Ectodermal cell (in vitro differentiated cells): ENCODE measurements around the gene UACA.

ENCODE experiments used
- H3K27ac ChIP-seq: 2 replicates; pipeline ENCODE4 v1.7.0; 2013; ENCODE audit warnings: mild to moderate bottlenecking, low read depth, low read length; ENCODE audit not compliant: insufficient read depth, poor library complexity, severe bottlenecking
- H3K27me3 ChIP-seq: 2 replicates; pipeline ENCODE4 v1.7.0; 2013; ENCODE audit warnings: mild to moderate bottlenecking, low read length; ENCODE audit not compliant: insufficient read depth, control insufficient read depth, poor library complexity, severe bottlenecking
- H3K36me3 ChIP-seq: one replicate; pipeline ENCODE4 v1.7.0; 2013; ENCODE audit warnings: low read length; ENCODE audit not compliant: control insufficient read depth, insufficient read depth
- H3K4me1 ChIP-seq: one replicate; pipeline ENCODE4 v1.7.0; 2013; ENCODE audit warnings: low read length; ENCODE audit not compliant: control insufficient read depth, insufficient read depth
- H3K4me3 ChIP-seq: 2 replicates; pipeline ENCODE4 v1.7.0; 2013; ENCODE audit warnings: low read depth, low read length, control low read depth; ENCODE audit not compliant: insufficient read depth
- H3K9me3 ChIP-seq: 2 replicates; pipeline ENCODE4 v1.7.0; 2013; ENCODE audit warnings: mild to moderate bottlenecking, low read length, moderate library complexity; ENCODE audit not compliant: control insufficient read depth
- WGBS, 2 experiments: methylation state at CpG; one replicate each; pipeline ENCODE4 v1.1.7; 2013; ENCODE audit warnings: missing lambda C conversion rate in 2 of 2; 5-methylcytosine and 5-hydroxymethylcytosine counted together

The UACA gene

DNA sequence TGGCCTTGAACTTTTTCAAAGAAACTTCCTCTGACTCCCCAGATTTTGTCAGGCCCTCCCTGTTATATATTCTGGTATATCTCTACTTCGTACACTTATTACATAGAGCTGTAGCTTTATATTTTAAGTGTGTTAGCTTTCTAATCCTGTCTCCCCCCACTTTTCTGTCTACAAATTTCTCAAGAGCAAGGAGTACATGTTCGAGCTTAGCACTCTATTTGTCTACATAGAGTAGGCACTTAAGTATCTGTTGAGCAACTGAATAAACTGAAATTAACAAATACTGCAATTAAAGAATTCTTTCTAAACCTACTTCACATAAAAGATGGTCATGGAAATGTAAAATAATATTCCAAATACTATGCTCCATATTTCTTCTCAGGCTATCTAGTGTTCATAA lies 39.4 kb downstream of the UACA start:
- Histone ChIP-seq H3K27ac (no peak overlapping the region), H3K27me3 (no peaks in the 10 kb centered on the region), H3K4me3 (no peak overlapping the region), H3K9me3 (no peaks in the 10 kb centered on the region), H3K36me3 (no peaks in the 10 kb centered on the region), H3K4me1 (no peaks in the 10 kb centered on the region)
- no CpG with 5 or more reads among the region's 2 CpGs for whole genome bisulfite sequencing, 2 experiments

DNA sequence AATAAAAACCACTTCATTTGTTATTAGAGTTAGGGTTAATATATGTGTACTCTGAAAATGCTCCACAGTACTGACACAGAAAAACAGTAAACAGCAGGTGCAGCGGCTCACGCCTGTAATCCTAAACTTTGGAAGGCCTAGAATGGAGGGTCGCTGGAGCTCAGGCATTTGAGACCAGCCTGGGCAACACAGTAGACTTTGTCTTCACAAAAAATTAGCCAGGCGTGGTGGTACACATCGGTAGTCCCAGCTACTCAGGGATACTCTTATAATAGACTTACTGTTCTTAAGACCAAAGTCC lies 40.3 kb downstream of the UACA start:
- H3K27ac ChIP-seq, result no peak overlapping the region
- H3K4me1 ChIP-seq, result no peaks in the 10 kb centered on the region
- H3K27me3 ChIP-seq, result no peaks in the 10 kb centered on the region
- H3K4me3 ChIP-seq, result no peak overlapping the region
- H3K9me3 ChIP-seq, result no peaks in the 10 kb centered on the region
- 86 to 90% methylated on average over 5 of the region's 5 CpGs for WGBS, 2 experiments
- H3K36me3 ChIP-seq, result no peaks in the 10 kb centered on the region

DNA sequence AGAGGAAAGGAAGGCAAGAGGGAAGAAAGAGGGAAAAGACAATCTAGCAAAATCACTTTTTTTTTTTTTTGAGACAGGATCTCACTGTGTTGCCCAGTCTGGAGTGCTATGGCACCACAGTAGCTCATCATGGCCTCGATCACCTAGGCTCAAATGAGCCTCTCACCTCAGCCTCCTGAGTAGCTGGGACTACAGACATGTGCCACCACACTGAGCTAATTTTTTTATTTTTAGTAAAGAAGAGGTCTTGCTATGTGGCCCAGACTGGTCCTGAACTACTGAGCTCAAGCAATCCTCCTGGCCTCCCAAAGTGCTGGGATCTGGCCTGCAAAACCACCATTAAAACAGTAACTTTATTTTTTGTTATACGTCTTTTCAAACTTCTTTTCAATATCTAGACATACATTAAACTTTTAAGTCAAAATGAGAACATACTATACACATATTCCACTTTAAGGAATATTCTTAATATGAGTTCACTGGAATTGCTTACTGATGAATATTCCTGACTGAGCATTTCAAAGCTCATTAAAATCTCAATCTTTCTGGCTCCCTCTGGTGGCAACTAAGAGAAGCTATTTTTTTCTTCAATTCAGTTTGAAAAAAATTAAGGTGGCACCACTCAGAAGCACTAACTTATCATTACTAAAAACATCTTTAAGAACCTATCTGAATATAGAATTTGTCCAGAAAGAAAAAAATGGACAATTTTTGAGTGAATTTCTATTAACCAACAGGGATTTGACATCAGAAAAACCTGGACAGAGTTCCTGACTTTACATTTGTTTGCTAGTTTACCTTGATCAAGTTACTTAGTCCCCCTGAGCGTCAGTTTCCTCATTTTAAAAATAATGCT lies 40.9 kb downstream of the UACA start:
- 87 to 89% methylated on average over 2 to 3 of the region's 3 CpGs for WGBS, 2 experiments
- Histone ChIP-seq H3K4me3 (no peak overlapping the region), H3K27ac (no peak overlapping the region)

DNA sequence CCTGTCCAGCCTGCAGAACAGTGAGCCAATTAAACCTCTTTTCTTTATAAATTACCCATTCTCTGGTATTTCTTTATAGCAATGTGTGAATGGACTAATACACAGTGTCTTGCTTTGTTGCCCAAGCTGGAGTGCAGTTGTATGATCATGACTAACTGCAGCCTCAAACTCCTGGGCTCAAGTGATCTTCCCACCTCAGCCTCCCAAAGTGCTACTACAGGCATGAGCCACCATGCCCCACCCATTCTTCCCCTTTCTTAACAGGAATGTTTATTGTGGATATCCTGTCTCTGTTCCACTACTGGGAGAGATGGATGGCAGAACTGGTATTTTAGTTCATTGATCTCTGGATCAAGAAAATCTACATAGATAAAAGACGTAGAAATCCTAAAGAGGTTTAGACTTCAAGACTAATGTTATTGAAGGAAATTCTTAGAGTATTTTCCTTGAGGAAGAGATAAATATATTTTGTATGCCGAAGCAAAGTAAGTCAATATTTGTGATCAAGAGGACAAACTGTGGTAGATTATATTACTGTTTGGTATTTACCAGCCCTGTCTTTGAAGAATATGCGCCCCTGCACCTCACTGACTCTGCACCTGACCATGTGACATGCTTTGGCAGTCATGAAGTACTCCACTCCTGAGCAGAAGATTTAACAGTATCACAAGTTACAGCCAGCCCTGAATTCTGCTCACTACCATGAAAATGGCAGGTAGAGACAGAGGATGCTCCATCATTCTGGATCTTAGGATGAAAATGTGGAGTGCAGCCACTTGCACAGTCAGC lies 42.9 kb downstream of the UACA start:
- Histone ChIP-seq H3K27me3 (no peaks in the 10 kb centered on the region), H3K9me3 (no peaks in the 10 kb centered on the region), H3K27ac (no peak overlapping the region), H3K4me3 (no peak overlapping the region), H3K36me3 (no peaks in the 10 kb centered on the region), H3K4me1 (no peaks in the 10 kb centered on the region)
- WGBS, 2 experiments, result 96% methylated on average over 3 of the region's 3 CpGs

More for the DNA sequence above, 40.9 kb downstream of the UACA start:
- no peaks in the 10 kb centered on the region for H3K36me3 ChIP-seq
- no peaks in the 10 kb centered on the region for H3K9me3 ChIP-seq
- no peaks in the 10 kb centered on the region for H3K4me1 ChIP-seq
- no peaks in the 10 kb centered on the region for H3K27me3 ChIP-seq

DNA sequence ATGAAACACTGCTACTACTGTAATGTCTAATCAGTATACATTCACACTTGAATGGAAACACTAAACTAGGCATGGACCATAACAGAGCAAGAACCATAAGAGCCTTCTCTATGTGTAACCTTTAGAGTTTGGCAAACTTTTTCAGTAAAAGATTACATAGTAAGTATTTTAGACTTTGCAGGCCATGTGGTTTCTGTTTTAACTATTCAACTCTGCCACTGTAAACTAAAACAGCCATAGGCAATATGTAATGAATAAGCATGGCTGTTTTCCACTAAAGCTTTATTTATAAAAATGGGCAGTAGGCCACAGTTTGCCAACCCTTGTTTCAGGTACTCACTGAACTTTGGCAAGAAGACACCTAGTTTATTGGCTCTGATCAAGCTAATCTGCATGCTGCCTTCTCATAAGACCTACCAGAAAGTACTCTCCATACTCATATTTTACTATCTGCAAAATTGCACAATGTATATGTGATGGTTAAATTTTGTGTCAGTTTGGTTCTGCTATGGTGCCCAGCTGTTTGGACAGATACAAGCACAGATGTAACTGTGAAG lies 46.0 kb downstream of the UACA start:
- no peak overlapping the region for H3K4me3 ChIP-seq
- H3K9me3 ChIP-seq, result no peaks in the 10 kb centered on the region
- H3K4me1 ChIP-seq, result no peaks in the 10 kb centered on the region
- H3K27ac ChIP-seq, result no peak overlapping the region
- no peaks in the 10 kb centered on the region for H3K36me3 ChIP-seq
- no peaks in the 10 kb centered on the region for H3K27me3 ChIP-seq

DNA sequence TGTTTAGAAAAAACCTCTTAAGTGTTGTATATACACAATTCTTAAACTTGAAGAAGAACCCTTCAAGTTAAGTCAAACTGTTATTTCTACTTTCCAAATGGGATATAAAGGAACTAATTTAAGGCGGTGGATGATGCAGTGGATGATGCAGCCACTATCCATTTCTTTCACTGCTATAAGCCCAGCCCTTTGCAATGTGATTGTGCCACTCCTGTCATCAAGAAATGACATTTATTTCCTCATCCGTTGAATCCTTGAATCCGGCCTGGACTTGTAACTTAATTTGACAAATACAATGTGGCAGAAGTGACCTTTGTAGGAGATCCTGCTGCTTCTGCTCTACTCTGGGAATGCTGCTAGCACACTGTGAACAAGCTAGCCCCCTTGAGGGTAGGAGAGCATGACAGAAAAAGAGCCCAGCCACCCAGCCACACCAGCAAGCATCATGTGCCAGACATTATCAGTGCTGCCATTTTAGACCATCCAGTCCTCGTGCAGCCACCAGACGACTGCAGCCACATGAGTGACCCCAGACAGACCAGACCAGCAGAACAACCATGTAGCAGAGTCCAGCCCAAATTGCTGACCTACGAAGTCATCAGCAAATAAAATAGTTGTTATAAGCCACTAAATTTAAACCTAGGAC lies 47.4 kb downstream of the UACA start:
- H3K4me3 ChIP-seq, result no peak overlapping the region
- no peaks in the 10 kb centered on the region for H3K36me3 ChIP-seq
- no peaks in the 10 kb centered on the region for H3K9me3 ChIP-seq
- H3K4me1 ChIP-seq, result no peaks in the 10 kb centered on the region
- 84 to 90% methylated on average over 5 to 6 of the region's 6 CpGs for WGBS, 2 experiments
- H3K27ac ChIP-seq, result no peak overlapping the region
- H3K27me3 ChIP-seq, result no peaks in the 10 kb centered on the region

DNA sequence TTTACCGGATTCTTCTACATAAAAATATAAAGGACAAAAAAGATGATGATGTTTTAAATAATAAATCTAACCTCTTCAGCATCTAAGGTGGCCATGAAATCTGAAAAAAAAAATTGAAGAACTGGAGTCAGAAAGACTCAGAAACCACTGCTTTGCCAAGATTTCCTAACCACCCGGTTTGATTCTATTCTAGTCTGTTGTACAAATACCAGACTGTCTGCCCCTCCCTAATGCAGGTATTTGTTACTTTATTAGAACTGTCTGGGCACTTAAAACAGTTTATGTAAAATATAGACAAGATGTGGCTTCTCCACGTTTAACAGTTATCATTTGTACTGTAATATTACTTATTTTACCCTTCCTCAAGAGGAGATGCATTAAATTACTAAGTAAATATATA lies 48.8 kb downstream of the UACA start:
- Histone ChIP-seq H3K27me3 (no peaks in the 10 kb centered on the region), H3K4me1 (no peaks in the 10 kb centered on the region), H3K9me3 (no peaks in the 10 kb centered on the region), H3K27ac (no peak overlapping the region), H3K4me3 (no peak overlapping the region), H3K36me3 (no peaks in the 10 kb centered on the region)
- WGBS, 2 experiments, result 83 to 97% methylated on average over 1 to 2 of the region's 3 CpGs

DNA sequence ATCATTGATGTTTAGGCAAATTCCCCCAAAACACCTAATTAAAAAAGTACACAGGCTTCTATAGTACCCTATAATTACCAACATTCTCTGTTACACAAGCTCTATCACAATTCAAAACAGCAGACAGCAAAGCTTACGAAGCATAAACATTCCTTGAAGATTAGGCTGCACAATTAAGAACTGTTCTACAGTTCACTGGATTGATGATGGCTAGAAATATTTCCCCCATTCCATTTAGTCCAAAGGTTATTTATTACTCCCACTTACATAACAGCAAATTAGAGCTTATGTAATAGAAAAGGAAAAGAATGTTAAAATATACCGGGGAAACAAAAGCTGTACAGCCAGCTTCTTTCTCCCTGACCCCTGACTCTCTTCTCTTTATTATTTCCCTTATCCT lies 49.3 kb downstream of the UACA start:
- Histone ChIP-seq H3K36me3 (no peaks in the 10 kb centered on the region), H3K27ac (no peak overlapping the region), H3K4me3 (no peak overlapping the region), H3K27me3 (no peaks in the 10 kb centered on the region), H3K9me3 (no peaks in the 10 kb centered on the region), H3K4me1 (no peaks in the 10 kb centered on the region)
- 90 to 93% methylated on average over 1 of the region's 2 CpGs for WGBS, 2 experiments

DNA sequence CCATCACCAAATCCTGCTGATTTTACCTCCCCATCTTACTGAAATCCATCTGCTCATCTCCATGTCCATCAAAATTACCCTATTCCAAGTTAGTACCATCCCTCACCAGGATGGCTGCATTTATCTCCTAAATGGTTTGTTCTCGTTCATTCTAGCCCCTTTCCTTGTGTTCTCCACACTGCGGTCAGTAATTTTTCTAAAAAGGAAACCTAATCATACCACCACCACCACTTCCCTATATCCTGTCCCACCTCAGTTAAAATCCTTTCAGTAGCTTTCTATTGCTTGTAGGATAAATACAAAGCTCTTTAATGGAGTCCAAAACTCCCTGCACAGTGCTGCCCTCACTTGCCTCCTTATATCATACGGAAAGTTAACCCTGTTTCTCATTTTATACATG lies 51.1 kb downstream of the UACA start:
- Histone ChIP-seq H3K9me3 (no peaks in the 10 kb centered on the region), H3K27ac (no peak overlapping the region), H3K4me1 (no peaks in the 10 kb centered on the region), H3K4me3 (no peak overlapping the region), H3K27me3 (no peaks in the 10 kb centered on the region), H3K36me3 (no peaks in the 10 kb centered on the region)
- 93 to 95% methylated on average over 2 to 3 of the region's 3 CpGs for WGBS, 2 experiments

DNA sequence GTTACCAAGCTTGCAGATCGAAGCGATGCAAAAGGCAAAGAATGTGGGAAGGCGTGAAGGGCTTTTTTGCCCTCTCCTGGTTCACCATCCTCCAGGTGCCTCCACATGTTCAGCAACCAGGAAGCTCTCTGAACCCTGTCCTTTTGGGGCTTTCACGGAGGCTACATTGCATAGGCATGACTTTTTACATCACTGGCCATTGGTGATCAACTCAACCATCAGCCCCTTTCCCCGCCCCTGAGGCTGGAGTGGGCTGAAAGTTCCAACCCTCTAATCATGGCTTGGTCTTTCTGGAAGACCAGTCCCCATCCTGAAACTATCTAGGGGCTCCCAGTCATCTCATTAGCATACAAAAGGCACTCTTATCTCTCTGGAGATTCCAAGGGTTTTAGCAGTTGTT lies 52.6 kb downstream of the UACA start:
- WGBS, 2 experiments, result 84 to 89% methylated on average over 5 of the region's 5 CpGs
- no peaks in the 10 kb centered on the region for H3K27me3 ChIP-seq
- H3K4me1 ChIP-seq, result no peaks in the 10 kb centered on the region
- H3K27ac ChIP-seq, result no peak overlapping the region
- H3K4me3 ChIP-seq, result no peak overlapping the region
- H3K9me3 ChIP-seq, result no peaks in the 10 kb centered on the region
- H3K36me3 ChIP-seq, result no peaks in the 10 kb centered on the region
